WTC11 (cell line): Measurements from ENCODE around the gene ZNF598. TPM values are rescaled to one million over a fixed set of nuclear protein-coding genes. Genes with fewer than 3 reads are reported as not detected.

Experiments
- ARID4B ChIP-seq: sonication (generic); formaldehyde crosslinking; IDR thresholded peaks from 2 replicates; pipeline ENCODE4 v1.8.0; 2023; ENCODE audit warnings: missing genetic modification reagents, mild to moderate bottlenecking, borderline replicate concordance
- ATF6 ChIP-seq: sonication (generic); formaldehyde crosslinking; IDR thresholded peaks from 2 replicates; pipeline ENCODE4 v1.8.1; 2023; ENCODE audit warnings: mild to moderate bottlenecking, missing genetic modification reagents
- CREB1 ChIP-seq: sonication (generic); formaldehyde crosslinking; IDR thresholded peaks from 2 replicates; pipeline ENCODE4 v1.8.0; 2023; ENCODE audit warnings: mild to moderate bottlenecking, missing genetic modification reagents
- CREM ChIP-seq: sonication (generic); formaldehyde crosslinking; IDR thresholded peaks from 2 replicates; pipeline ENCODE4 v1.8.1; 2022; ENCODE audit warnings: mild to moderate bottlenecking, missing genetic modification reagents, moderate library complexity
- E2F1 ChIP-seq: sonication (generic); formaldehyde crosslinking; IDR thresholded peaks from 2 replicates; pipeline ENCODE4 v1.8.0; 2022; ENCODE audit warnings: mild to moderate bottlenecking, missing genetic modification reagents
- E2F5 ChIP-seq: sonication (generic); formaldehyde crosslinking; IDR thresholded peaks from 2 replicates; pipeline ENCODE4 v1.8.1; 2022; ENCODE audit warnings: mild to moderate bottlenecking, moderate library complexity, missing genetic modification reagents
- EMX1 ChIP-seq: fragments of 250-450 bp; sonication (Bioruptor Pico); IDR thresholded peaks from 2 replicates; pipeline ENCODE4 v1.8.0; 2021; ENCODE audit warnings: mild to moderate bottlenecking
- IRF2 ChIP-seq: sonication (generic); formaldehyde crosslinking; IDR thresholded peaks from 2 replicates; pipeline ENCODE4 v1.8.0; 2022; ENCODE audit warnings: low read depth, missing genetic modification reagents, borderline replicate concordance
- MAX ChIP-seq: sonication (generic); formaldehyde crosslinking; IDR thresholded peaks from 2 replicates; pipeline ENCODE4 v1.8.0; 2022; ENCODE audit warnings: mild to moderate bottlenecking, missing genetic modification reagents
- NFE2L1 ChIP-seq: sonication (generic); formaldehyde crosslinking; IDR thresholded peaks from 2 replicates; pipeline ENCODE4 v1.8.1; 2023; ENCODE audit warnings: missing genetic modification reagents
- NFYB ChIP-seq: sonication (generic); formaldehyde crosslinking; conservative IDR thresholded peaks from 2 replicates; pipeline ENCODE4 v1.8.0; 2022; ENCODE audit warnings: low read depth, missing genetic modification reagents
- OVOL2 ChIP-seq: fragments of 250-450 bp; sonication (Bioruptor Pico); IDR thresholded peaks from 2 replicates; pipeline ENCODE4 v1.9.0; 2021; ENCODE audit warnings: mild to moderate bottlenecking, borderline replicate concordance
- PRDM15 ChIP-seq: sonication (generic); formaldehyde crosslinking; IDR thresholded peaks from 2 replicates; pipeline ENCODE4 v1.8.0; 2022; ENCODE audit warnings: missing genetic modification reagents
- RORB ChIP-seq: fragments of 250-450 bp; sonication (Bioruptor Pico); IDR thresholded peaks from 2 replicates; pipeline ENCODE4 v1.9.0; 2021; ENCODE audit warnings: mild to moderate bottlenecking
- TCF7 ChIP-seq: sonication (generic); formaldehyde crosslinking; IDR thresholded peaks from 2 replicates; pipeline ENCODE4 v1.8.0; 2022; ENCODE audit warnings: mild to moderate bottlenecking, low read depth, missing genetic modification reagents, moderate library complexity
- ZNF121 ChIP-seq: sonication (generic); formaldehyde crosslinking; IDR thresholded peaks from 2 replicates; pipeline ENCODE4 v1.8.0; 2023; ENCODE audit warnings: missing genetic modification reagents
- ZNF396 ChIP-seq: fragments of 250-450 bp; sonication (Bioruptor Pico); IDR thresholded peaks from 2 replicates; pipeline ENCODE4 v1.8.0; 2021; ENCODE audit warnings: mild to moderate bottlenecking, moderate library complexity, borderline replicate concordance
- ZNF532 ChIP-seq: fragments of 250-450 bp; sonication (Bioruptor Pico); IDR thresholded peaks from 2 replicates; pipeline ENCODE4 v1.9.0; 2021; ENCODE audit warnings: mild to moderate bottlenecking, borderline replicate concordance
- ZSCAN18 ChIP-seq: fragments of 250-450 bp; sonication (Bioruptor Pico); IDR thresholded peaks from 2 replicates; pipeline ENCODE4 v2.1.2; 2022; ENCODE audit warnings: mild to moderate bottlenecking, moderate library complexity
- total RNA-seq: library from RNA; stranded (reverse); gene quantifications from 3 replicates; pipeline ENCODE4 v1.2.3, GENCODE V29; 2021

Gene ZNF598
- total RNA-seq, 1 experiment from 2014 or later: 66.4 TPM

- peak; percentile 45 for TF ChIP-seq ARID4B (CRISPR knock-in tag)
- no peak for TF ChIP-seq E2F1 (CRISPR knock-in tag)
- 0 out of 2 replicates have a peak, but pooled peaks have one; percentile 62 for TF ChIP-seq ZNF532 (CRISPR knock-in tag)
- TF ChIP-seq ZNF396 (CRISPR knock-in tag): no peak
- peak; percentile 84 for TF ChIP-seq E2F5
- no peak for TF ChIP-seq CREB1 (CRISPR knock-in tag)
- TF ChIP-seq ATF6: no peak
- TF ChIP-seq MAX (CRISPR knock-in tag): peak; percentile 83
- no peak for TF ChIP-seq RORB (CRISPR knock-in tag)
- TF ChIP-seq PRDM15 (CRISPR knock-in tag): no peak
- no peak for TF ChIP-seq ZNF121 (CRISPR knock-in tag)
- no peak for TF ChIP-seq ZSCAN18 (CRISPR knock-in tag)
- TF ChIP-seq IRF2: no peak
- TF ChIP-seq TCF7 (CRISPR knock-in tag): no peak; the same call in 1 of the 2 replicates
- 0 out of 2 replicates have a peak, but pooled peaks have one; percentile 5 for TF ChIP-seq NFYB (CRISPR knock-in tag)
- TF ChIP-seq CREM (CRISPR knock-in tag): peak; percentile 58
- 0 out of 2 replicates have a peak, but pooled peaks have one; percentile 27 for TF ChIP-seq NFE2L1 (CRISPR knock-in tag)
- TF ChIP-seq EMX1 (CRISPR knock-in tag): no peak
- TF ChIP-seq OVOL2 (CRISPR knock-in tag): no peak; the same call in 1 of the 2 replicates
These were observed 25.9 kb downstream of the ZNF598 start, which contains the start of gene GFER (continued) for GRCh38 chr16:1983544-1984346.
